ENCODE data around the gene MVD.

DNA sequence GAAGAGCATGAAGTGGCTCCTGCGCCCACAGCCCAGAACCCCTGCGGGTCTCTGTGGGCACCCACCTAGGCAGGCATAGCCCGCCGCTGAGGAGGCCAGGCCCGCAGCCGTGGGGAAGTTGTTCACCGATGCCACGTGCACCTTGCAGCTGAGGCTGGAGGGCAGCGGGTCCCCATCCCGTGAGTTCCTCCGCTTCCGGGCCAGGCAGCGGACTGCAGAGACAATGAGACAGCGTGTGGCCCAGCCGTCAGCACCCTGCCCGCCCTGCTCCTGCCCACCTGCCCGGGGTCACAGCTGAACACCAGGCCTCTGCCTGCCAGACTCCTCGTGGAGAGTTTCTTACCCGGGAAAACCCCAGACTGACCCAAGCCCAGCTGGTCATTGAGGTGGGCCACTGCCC is 5.5 kb downstream of the MVD start:
- TF ChIP-seq, protein P1, sequence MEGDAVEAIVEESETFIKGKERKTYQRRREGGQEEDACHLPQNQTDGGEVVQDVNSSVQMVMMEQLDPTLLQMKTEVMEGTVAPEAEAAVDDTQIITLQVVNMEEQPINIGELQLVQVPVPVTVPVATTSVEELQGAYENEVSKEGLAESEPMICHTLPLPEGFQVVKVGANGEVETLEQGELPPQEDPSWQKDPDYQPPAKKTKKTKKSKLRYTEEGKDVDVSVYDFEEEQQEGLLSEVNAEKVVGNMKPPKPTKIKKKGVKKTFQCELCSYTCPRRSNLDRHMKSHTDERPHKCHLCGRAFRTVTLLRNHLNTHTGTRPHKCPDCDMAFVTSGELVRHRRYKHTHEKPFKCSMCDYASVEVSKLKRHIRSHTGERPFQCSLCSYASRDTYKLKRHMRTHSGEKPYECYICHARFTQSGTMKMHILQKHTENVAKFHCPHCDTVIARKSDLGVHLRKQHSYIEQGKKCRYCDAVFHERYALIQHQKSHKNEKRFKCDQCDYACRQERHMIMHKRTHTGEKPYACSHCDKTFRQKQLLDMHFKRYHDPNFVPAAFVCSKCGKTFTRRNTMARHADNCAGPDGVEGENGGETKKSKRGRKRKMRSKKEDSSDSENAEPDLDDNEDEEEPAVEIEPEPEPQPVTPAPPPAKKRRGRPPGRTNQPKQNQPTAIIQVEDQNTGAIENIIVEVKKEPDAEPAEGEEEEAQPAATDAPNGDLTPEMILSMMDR (IDR thresholded peaks at IDR 0.05) = no peak
- TF ChIP-seq POLR2A (IDR thresholded peaks at IDR 0.05) = no peak

Data from thyroid gland (tissue), 4 donors.